ENCODE measurements around the gene ZYX. TPM values are rescaled to one million over a fixed set of nuclear protein-coding genes. Genes with fewer than 3 reads are reported as not detected.

Gene ZYX
- polyA plus RNA-seq, 1 of the 3 experiments (the other 2 are of a cell fraction), result 271 TPM

DNA sequence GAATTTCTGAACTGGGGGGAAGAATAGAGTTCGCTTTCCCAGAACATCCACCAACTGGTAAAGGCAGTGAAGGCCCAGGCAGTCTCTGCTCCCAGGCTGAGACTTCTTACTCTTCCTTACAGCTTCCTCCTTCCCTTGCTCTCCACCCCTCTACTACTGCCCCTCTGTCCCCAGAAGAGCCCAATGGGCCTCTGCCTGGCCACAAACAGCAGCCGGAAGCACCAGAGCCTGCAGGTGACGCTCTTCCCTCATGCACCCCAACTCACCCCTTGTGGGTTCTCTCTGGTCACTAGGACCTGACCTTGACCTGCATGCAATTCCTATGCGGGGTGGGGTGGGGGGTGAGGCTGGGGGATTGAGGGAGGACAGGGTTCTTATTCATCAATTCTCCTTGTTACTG is 35.1 kb upstream of the ZYX start:
- no peak for TF ChIP-seq NFIC (IDR thresholded peaks at IDR 0.05; ENCODE audit: borderline replicate concordance)
- no peak for TF ChIP-seq YY1 (IDR thresholded peaks at IDR 0.05; ENCODE audit: low read depth)
- TF ChIP-seq TCF12 (IDR thresholded peaks at IDR 0.05), result no peak
- TF ChIP-seq SMC3 (IDR thresholded peaks at IDR 0.05; ENCODE audit: low read depth, low read length), result no peak
- TF ChIP-seq RFX5 (IDR thresholded peaks at IDR 0.05; ENCODE audit: low read length), result no peak
- TF ChIP-seq, protein P1, sequence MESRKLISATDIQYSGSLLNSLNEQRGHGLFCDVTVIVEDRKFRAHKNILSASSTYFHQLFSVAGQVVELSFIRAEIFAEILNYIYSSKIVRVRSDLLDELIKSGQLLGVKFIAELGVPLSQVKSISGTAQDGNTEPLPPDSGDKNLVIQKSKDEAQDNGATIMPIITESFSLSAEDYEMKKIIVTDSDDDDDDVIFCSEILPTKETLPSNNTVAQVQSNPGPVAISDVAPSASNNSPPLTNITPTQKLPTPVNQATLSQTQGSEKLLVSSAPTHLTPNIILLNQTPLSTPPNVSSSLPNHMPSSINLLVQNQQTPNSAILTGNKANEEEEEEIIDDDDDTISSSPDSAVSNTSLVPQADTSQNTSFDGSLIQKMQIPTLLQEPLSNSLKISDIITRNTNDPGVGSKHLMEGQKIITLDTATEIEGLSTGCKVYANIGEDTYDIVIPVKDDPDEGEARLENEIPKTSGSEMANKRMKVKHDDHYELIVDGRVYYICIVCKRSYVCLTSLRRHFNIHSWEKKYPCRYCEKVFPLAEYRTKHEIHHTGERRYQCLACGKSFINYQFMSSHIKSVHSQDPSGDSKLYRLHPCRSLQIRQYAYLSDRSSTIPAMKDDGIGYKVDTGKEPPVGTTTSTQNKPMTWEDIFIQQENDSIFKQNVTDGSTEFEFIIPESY (IDR thresholded peaks at IDR 0.05; ENCODE audit: borderline replicate concordance, low read depth), result no peak
- TF ChIP-seq SIN3A (IDR thresholded peaks at IDR 0.05; ENCODE audit: borderline replicate concordance, low read depth, low read length), result no peak
- TF ChIP-seq, protein P2, sequence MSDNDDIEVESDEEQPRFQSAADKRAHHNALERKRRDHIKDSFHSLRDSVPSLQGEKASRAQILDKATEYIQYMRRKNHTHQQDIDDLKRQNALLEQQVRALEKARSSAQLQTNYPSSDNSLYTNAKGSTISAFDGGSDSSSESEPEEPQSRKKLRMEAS (IDR thresholded peaks at IDR 0.05; ENCODE audit: low read depth), result no peak
- H3K9me3 ChIP-seq, result no peaks in the 10 kb centered on the region
- H3K27me3 ChIP-seq (ENCODE audit: insufficient read depth), result no peaks in the 10 kb centered on the region
- ChIA-PET CTCF (interaction anchor here (0.8 to 1.9 kb wide), 10 partner anchors 9 to 131 kb away, joined by 3 to 10 read pairs (median 4); partner anchors contain the start of gene CLCN1), POLR2A (no interaction called here)
- H3K9ac ChIP-seq, result no peak overlapping the region
- no peak overlapping the region for H3K4me3 ChIP-seq (ENCODE audit: low read depth in 2 of 2, low read length in 1 of 2)
- no peaks in the 10 kb centered on the region for H3K36me3 ChIP-seq (replicated peaks in 1 of 2; ENCODE audit: control insufficient read depth in 1 of 2, insufficient read depth in 2 of 2, low read length in 1 of 2)
- H3K79me2 ChIP-seq (ENCODE audit: insufficient read depth), result no peaks in the 10 kb centered on the region
- H2AFZ ChIP-seq (ENCODE audit: low read depth), result no peak overlapping the region
- no peaks in the 10 kb centered on the region for H4K20me1 ChIP-seq (ENCODE audit: insufficient read depth)
- H3K9me2 ChIP-seq, result no peaks in the 10 kb centered on the region
- H3K27ac ChIP-seq (ENCODE audit: low read depth in 2 of 2, low read length in 1 of 2), result no peak overlapping the region
- DNase-seq, result no peak
- H3K4me1 ChIP-seq (ENCODE audit: control insufficient read depth in 1 of 2, insufficient read depth in 2 of 2, low read depth in 1 of 2, low read length in 1 of 2), result no peaks in the 10 kb centered on the region; a peak in 1 of 4 replicates
- WGBS (ENCODE audit: low lambda C conversion rate), result 87% methylated on average over 4 of the region's 4 CpGs
- H3F3A ChIP-seq (replicated peaks; ENCODE audit: insufficient read depth), result no peaks in the 10 kb centered on the region
- H3K4me2 ChIP-seq, result no peak overlapping the region

DNA sequence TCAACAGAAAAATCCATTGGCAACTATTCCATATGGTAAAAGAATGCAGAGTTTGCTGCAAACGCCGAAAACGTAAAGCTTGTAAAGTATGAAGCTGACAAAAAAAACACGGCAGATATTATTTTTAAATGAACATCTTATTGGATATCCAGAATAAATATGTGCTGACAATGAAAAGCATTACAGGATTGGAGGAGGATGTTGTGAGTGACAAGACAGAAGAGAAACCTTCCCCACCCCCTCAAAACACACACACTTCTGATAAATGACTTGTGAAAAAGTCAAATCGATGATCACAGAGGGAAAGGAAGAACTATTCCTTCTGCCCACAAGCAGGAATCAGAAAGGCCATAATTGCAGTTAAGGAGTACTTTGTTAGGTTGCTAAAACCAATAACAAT is 33.2 kb upstream of the ZYX start:
- CTCF ChIA-PET, result interaction anchor here (1.0 to 2.9 kb wide), 5 partner anchors 11 to 107 kb away, joined by 3 to 7 read pairs (median 4); no protein-coding TSS in a partner anchor
- POLR2A ChIA-PET, result interaction anchor here (0.6 to 1.2 kb wide), 2 partner anchors 9 to 1611 kb away, joined by 3 read pairs; no protein-coding TSS in a partner anchor
- TF ChIP-seq, protein P3, sequence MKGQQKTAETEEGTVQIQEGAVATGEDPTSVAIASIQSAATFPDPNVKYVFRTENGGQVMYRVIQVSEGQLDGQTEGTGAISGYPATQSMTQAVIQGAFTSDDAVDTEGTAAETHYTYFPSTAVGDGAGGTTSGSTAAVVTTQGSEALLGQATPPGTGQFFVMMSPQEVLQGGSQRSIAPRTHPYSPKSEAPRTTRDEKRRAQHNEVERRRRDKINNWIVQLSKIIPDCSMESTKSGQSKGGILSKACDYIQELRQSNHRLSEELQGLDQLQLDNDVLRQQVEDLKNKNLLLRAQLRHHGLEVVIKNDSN (IDR thresholded peaks at IDR 0.05; ENCODE audit: borderline replicate concordance, low read depth), result no peak
- TF ChIP-seq GABPA (IDR thresholded peaks at IDR 0.05; ENCODE audit: low read depth), result no peak
- TF ChIP-seq SIN3A (IDR thresholded peaks at IDR 0.05; ENCODE audit: borderline replicate concordance, low read depth, low read length), result no peak
- no peak for TF ChIP-seq RCOR1 (IDR thresholded peaks at IDR 0.05; ENCODE audit: low read length)
- no peak for TF ChIP-seq CHD2 (IDR thresholded peaks at IDR 0.05; ENCODE audit: low read length, partially characterized antibody)
- TF ChIP-seq, protein P4, sequence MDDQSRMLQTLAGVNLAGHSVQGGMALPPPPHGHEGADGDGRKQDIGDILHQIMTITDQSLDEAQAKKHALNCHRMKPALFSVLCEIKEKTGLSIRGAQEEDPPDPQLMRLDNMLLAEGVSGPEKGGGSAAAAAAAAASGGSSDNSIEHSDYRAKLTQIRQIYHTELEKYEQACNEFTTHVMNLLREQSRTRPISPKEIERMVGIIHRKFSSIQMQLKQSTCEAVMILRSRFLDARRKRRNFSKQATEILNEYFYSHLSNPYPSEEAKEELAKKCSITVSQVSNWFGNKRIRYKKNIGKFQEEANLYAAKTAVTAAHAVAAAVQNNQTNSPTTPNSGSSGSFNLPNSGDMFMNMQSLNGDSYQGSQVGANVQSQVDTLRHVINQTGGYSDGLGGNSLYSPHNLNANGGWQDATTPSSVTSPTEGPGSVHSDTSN (IDR thresholded peaks at IDR 0.05), result no peak
- TF ChIP-seq, protein P5, sequence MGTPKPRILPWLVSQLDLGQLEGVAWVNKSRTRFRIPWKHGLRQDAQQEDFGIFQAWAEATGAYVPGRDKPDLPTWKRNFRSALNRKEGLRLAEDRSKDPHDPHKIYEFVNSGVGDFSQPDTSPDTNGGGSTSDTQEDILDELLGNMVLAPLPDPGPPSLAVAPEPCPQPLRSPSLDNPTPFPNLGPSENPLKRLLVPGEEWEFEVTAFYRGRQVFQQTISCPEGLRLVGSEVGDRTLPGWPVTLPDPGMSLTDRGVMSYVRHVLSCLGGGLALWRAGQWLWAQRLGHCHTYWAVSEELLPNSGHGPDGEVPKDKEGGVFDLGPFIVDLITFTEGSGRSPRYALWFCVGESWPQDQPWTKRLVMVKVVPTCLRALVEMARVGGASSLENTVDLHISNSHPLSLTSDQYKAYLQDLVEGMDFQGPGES (IDR thresholded peaks at IDR 0.05; ENCODE audit: low read depth, low read length), result no peak
- TF ChIP-seq RFX5 (IDR thresholded peaks at IDR 0.05; ENCODE audit: low read length), result no peak
- TF ChIP-seq MEF2A (IDR thresholded peaks at IDR 0.05; ENCODE audit: borderline replicate concordance, low read depth), result no peak
- TF ChIP-seq YY1 (IDR thresholded peaks at IDR 0.05; ENCODE audit: low read depth), result no peak
- no peak for TF ChIP-seq GATA2 (CRISPR knock-in tag; IDR thresholded peaks at IDR 0.05)
- TF ChIP-seq POLR2AphosphoS5 (IDR thresholded peaks at IDR 0.05; ENCODE audit: low read depth, low read length), result no peak
- no peak for TF ChIP-seq EZH2phosphoT487 (IDR thresholded peaks at IDR 0.05; ENCODE audit: borderline replicate concordance, low read depth)
- TF ChIP-seq, protein P6, sequence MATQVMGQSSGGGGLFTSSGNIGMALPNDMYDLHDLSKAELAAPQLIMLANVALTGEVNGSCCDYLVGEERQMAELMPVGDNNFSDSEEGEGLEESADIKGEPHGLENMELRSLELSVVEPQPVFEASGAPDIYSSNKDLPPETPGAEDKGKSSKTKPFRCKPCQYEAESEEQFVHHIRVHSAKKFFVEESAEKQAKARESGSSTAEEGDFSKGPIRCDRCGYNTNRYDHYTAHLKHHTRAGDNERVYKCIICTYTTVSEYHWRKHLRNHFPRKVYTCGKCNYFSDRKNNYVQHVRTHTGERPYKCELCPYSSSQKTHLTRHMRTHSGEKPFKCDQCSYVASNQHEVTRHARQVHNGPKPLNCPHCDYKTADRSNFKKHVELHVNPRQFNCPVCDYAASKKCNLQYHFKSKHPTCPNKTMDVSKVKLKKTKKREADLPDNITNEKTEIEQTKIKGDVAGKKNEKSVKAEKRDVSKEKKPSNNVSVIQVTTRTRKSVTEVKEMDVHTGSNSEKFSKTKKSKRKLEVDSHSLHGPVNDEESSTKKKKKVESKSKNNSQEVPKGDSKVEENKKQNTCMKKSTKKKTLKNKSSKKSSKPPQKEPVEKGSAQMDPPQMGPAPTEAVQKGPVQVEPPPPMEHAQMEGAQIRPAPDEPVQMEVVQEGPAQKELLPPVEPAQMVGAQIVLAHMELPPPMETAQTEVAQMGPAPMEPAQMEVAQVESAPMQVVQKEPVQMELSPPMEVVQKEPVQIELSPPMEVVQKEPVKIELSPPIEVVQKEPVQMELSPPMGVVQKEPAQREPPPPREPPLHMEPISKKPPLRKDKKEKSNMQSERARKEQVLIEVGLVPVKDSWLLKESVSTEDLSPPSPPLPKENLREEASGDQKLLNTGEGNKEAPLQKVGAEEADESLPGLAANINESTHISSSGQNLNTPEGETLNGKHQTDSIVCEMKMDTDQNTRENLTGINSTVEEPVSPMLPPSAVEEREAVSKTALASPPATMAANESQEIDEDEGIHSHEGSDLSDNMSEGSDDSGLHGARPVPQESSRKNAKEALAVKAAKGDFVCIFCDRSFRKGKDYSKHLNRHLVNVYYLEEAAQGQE (IDR thresholded peaks at IDR 0.05; ENCODE audit: low read depth, low read length), result no peak

More for the DNA sequence above, 33.2 kb upstream of the ZYX start:
- H3F3A ChIP-seq (replicated peaks; ENCODE audit: insufficient read depth), result no peaks in the 10 kb centered on the region
- H3K4me3 ChIP-seq (ENCODE audit: low read depth in 2 of 2, low read length in 1 of 2), result no peak overlapping the region
- no peaks in the 10 kb centered on the region for H3K27me3 ChIP-seq (ENCODE audit: insufficient read depth)
- no peak for DNase-seq
- no peaks in the 10 kb centered on the region for H3K9me3 ChIP-seq
- H3K9me2 ChIP-seq, result no peaks in the 10 kb centered on the region
- H3K36me3 ChIP-seq (replicated peaks in 1 of 2; ENCODE audit: control insufficient read depth in 1 of 2, insufficient read depth in 2 of 2, low read length in 1 of 2), result no peaks in the 10 kb centered on the region
- H3K79me2 ChIP-seq (ENCODE audit: insufficient read depth), result no peaks in the 10 kb centered on the region
- WGBS (ENCODE audit: low lambda C conversion rate), result 50% methylated on average over 5 of the region's 5 CpGs
- H2AFZ ChIP-seq (ENCODE audit: low read depth), result no peak overlapping the region
- H3K4me2 ChIP-seq, result no peak overlapping the region
- H3K9ac ChIP-seq, result no peak overlapping the region
- H3K4me1 ChIP-seq (ENCODE audit: control insufficient read depth in 1 of 2, insufficient read depth in 2 of 2, low read depth in 1 of 2, low read length in 1 of 2), result no peaks in the 10 kb centered on the region; a peak in 1 of 4 replicates
- H4K20me1 ChIP-seq (ENCODE audit: insufficient read depth), result no peaks in the 10 kb centered on the region
- H3K27ac ChIP-seq (ENCODE audit: low read depth in 2 of 2, low read length in 1 of 2), result no peak overlapping the region
